Kidney epithelial cell (primary cell): Measurements from ENCODE around the gene TFAM. TPM values are rescaled to one million over a fixed set of nuclear protein-coding genes. Genes with fewer than 3 reads are reported as not detected.

Source experiments
- DNase-seq: peaks from one replicate; pipeline ENCODE4 v3.0.0-alpha.2; 2010; ENCODE audit warnings: low read depth
- H3K27me3 ChIP-seq: 2 replicates; pipeline ENCODE4 v1.6.0; 2011; ENCODE audit warnings: low read length; ENCODE audit not compliant: control insufficient read depth, insufficient read depth
- H3K36me3 ChIP-seq: 2 replicates; pipeline ENCODE4 v1.5.1; 2011; ENCODE audit warnings: low read length; ENCODE audit not compliant: control insufficient read depth, insufficient read depth
- H3K4me3 ChIP-seq: 2 replicates; pipeline ENCODE4 v1.5.1; 2011; ENCODE audit warnings: low read depth, mild to moderate bottlenecking, control low read depth, low read length
- total RNA-seq: library from RNA; depleted of rRNA; stranded (reverse); fragments of >200 nt; gene quantifications from 2 replicates; pipeline ENCODE4 v1.2.3, GENCODE V29; 2015
- TF ChIP-seq, protein P1 (sequence below): IDR thresholded peaks from 2 replicates; pipeline ENCODE4 v1.5.1; 2011; ENCODE audit warnings: mild to moderate bottlenecking, moderate library complexity, low read length, control low read depth, inconsistent platforms; ENCODE audit not compliant: insufficient read depth, poor library complexity, severe bottlenecking

TFAM gene
- total RNA-seq, 1 donor from 2014 or later, result 32.4 TPM

DNA sequence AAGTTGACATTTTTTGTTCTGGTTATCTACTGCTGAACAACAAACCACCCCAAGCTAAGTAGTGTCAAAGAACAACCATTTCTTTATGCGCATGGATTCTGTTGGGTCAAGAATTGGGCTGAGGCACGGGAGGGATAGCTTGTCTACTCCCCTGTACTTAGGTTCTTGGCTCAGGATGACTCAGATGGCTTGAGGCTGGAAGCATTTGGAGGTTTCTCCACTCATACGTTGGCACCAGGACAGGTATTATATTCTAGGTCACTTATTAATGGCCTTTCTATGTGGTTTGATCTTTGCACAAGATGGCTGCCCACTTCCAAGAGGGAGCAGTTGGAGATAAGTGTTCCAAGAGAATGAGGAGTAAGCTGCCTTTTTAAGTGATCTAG is 11.8 kb upstream of the TFAM start:
- TF ChIP-seq, protein P1, sequence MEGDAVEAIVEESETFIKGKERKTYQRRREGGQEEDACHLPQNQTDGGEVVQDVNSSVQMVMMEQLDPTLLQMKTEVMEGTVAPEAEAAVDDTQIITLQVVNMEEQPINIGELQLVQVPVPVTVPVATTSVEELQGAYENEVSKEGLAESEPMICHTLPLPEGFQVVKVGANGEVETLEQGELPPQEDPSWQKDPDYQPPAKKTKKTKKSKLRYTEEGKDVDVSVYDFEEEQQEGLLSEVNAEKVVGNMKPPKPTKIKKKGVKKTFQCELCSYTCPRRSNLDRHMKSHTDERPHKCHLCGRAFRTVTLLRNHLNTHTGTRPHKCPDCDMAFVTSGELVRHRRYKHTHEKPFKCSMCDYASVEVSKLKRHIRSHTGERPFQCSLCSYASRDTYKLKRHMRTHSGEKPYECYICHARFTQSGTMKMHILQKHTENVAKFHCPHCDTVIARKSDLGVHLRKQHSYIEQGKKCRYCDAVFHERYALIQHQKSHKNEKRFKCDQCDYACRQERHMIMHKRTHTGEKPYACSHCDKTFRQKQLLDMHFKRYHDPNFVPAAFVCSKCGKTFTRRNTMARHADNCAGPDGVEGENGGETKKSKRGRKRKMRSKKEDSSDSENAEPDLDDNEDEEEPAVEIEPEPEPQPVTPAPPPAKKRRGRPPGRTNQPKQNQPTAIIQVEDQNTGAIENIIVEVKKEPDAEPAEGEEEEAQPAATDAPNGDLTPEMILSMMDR, result no peak
- DNase-seq, result no peak
- no peak overlapping the region for H3K4me3 ChIP-seq
- H3K27me3 ChIP-seq, result no peaks in the 10 kb centered on the region
- H3K36me3 ChIP-seq, result no peaks in the 10 kb centered on the region

DNA sequence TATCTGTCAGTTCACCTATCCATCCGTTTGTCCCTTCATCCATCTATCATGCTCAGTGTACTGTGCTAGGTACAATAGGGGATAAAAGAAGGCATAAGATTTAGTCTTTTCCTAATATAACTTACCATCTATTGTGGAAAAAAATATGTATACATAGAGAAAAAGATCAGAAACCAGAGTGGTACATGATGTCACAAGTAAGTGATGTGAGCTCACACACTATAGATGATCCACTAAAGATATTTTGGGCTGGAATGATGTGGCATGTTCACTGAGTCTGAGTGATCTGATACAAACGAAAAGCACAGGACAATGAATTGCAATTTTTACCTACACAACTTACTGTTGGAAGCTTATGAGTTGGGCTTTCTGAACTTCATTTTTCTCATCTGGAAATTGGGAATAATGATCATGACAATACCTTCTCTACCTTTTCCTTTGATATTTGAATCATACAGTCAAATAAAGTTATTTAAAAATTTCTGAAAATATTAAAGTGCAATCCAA is 2.7 kb upstream of the TFAM start:
- no peak for DNase-seq
- H3K4me3 ChIP-seq, result no peak overlapping the region
- no peaks in the 10 kb centered on the region for H3K36me3 ChIP-seq
- TF ChIP-seq, protein P1, result no peak
- no peaks in the 10 kb centered on the region for H3K27me3 ChIP-seq

DNA sequence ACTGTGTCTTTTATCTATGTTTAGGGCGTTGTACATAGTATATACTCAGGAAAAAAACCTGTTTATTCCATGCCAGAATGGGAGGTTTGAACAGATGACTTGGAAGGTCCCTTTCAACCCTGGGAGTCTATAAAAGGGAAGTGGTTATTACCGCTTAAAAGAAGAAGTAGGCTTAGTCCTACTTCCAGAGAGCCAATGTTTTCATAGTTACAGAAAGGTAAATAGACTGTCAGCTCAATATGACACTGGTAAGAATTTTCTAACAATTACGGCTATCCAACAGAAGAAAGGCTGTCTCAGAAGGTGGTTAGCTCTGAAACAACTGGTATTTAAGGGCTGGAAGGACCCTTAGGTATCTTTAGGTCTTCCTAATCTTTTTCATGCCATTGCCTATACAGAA is 1.1 kb upstream of the TFAM start:
- no peak for DNase-seq
- Histone ChIP-seq H3K27me3 (no peaks in the 10 kb centered on the region), H3K36me3 (no peaks in the 10 kb centered on the region), H3K4me3 (no peak overlapping the region)
- TF ChIP-seq, protein P1, result no peak

DNA sequence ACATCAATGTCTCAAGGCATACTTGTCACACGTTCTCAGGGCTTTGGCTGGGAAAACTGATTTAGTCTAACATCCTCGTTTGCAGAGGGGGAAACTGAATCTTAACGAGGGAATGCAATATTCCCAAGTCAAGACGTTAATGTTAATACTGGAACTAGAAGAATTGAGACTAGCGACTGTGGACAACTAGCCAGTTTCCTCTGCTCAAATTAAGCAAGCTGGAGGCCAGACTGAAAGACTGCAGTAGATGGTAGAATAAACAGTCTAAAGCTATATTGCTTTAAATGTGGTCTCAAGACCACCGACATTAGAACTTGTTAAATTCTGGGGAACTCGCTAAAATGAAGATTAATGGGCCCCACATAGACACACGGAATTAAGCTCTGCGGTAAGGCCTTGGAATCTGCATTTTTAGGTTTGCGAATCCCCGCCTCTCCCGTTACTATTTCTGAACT is 639 bp upstream of the TFAM start:
- Histone ChIP-seq H3K36me3 (no peaks in the 10 kb centered on the region), H3K4me3 (peak overlapping the region; percentile 98), H3K27me3 (no peaks in the 10 kb centered on the region)
- TF ChIP-seq, protein P1, result no peak
- DNase-seq, result no peak

DNA sequence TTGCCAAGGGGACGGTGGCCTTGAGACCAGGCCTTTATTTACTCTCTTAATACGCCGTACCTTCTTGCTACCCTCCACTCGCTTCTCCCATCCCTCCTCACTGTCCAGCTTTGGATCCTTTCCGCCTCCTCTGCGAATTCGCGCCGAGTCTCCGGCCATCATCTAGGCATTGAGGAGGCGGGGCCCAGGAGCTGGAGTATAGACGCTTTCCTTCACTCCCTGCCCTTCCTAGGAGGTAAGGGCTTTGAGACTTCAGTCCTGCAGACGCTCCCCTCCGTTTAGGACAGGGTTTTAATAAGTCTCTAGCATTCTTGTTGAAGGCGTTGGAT is 538 bp downstream of the TFAM start:
- TF ChIP-seq, protein P1, result no peak
- DNase-seq, result no peak
- Histone ChIP-seq H3K36me3 (no peaks in the 10 kb centered on the region), H3K27me3 (no peaks in the 10 kb centered on the region), H3K4me3 (peak overlapping the region; percentile 98)

DNA sequence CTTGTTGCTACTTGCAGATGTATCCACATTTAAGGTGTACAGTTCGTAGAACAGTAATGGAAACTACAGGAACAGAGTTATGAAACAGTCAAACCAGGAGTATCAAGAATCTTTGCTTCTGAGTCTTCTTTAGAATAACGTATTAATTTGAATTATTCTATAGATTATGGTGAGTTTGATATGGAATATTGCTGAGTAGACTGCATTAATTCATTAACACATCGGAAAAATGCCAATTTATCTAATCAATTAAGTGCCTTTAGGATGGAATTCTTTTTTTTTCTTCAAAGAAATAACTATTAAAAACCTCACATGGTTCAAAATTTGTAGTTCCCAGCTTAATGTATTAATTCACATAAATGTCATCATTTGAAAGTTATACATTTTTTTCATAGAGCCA is 3.8 kb downstream of the TFAM start:
- DNase-seq, result no peak
- H3K4me3 ChIP-seq, result no peak overlapping the region
- TF ChIP-seq, protein P1, result no peak
- H3K27me3 ChIP-seq, result no peaks in the 10 kb centered on the region
- no peaks in the 10 kb centered on the region for H3K36me3 ChIP-seq
